ENCODE results near the gene NOS1AP.

- TF ChIP-seq CTCF (IDR thresholded peaks at IDR 0.05 in 2 of 3, conservative IDR thresholded peaks at IDR 0.05 in 1 of 3; ENCODE audit: borderline replicate concordance in 1 of 3, insufficient read depth in 1 of 3, low read depth in 2 of 3, low read length in 2 of 3) (no peak), POLR2A (IDR thresholded peaks at IDR 0.05; ENCODE audit: borderline replicate concordance, extremely low read depth, insufficient read depth, insufficient read length) (no peak), RAD21 (IDR thresholded peaks at IDR 0.05; ENCODE audit: low read depth) (no peak), EZH2phosphoT487 (IDR thresholded peaks at IDR 0.05; ENCODE audit: borderline replicate concordance) (no peak), FOSL1 (IDR thresholded peaks at IDR 0.05; ENCODE audit: low read depth) (no peak), REST (IDR thresholded peaks at IDR 0.05; ENCODE audit: low read depth) (no peak), YY1 (IDR thresholded peaks at IDR 0.05; ENCODE audit: extremely low read depth, insufficient replicate concordance, low read depth, low read length) (no peak), EGR1 (IDR thresholded peaks at IDR 0.05; ENCODE audit: low read depth) (no peak), EZH2 (IDR thresholded peaks at IDR 0.05) (no peak), ZNF274 (IDR thresholded peaks at IDR 0.05; ENCODE audit: low read depth, low read length) (no peak), TCF7L2 (IDR thresholded peaks at IDR 0.05; ENCODE audit: borderline replicate concordance, extremely low read depth, insufficient read depth, insufficient read length) (no peak), JUND (IDR thresholded peaks at IDR 0.05) (no peak), ZFX (IDR thresholded peaks at IDR 0.05) (no peak), MAX (IDR thresholded peaks at IDR 0.05) (no peak)
These were observed 347.4 kb downstream of the NOS1AP start for GRCh38 chr1:162416909-162417308.
